GM18870 (cell line): ENCODE results near the gene IGF2BP3.
"Not testable (repeated sequence)": the region's sequence is repeated elsewhere in the genome, so short reads cannot be mapped to it uniquely, and the experiment has no call there.

Source experiments
- ATAC-seq: cut with Tn5 transposase; IDR thresholded peaks from one replicate; pipeline ENCODE4 v1.9.1; 2021; ENCODE audit warnings: moderate library complexity; ENCODE audit not compliant: unreplicated experiment

IGF2BP3 gene

GRCh38 chr7:23343806-23344475 is 126.3 kb downstream of the IGF2BP3 start:
- ATAC-seq = no peak

DNA sequence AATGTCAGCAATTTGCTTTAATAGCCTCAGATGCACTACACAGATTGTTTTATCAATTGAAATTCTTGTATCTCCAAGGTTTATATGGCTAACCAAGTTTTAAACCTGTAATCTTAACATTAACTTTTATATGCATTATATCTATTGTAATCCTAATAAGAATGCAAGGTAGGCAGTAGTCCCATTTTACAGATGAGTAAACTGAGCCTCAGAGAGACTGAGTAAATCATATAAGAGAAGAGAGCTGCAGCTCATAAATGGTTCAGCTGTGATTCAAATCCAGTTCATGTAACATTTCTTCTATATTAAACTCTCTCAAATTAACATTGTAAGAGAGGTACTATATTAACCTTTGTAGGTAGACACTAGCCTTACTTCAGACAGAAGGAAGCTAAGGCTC is 127.2 kb downstream of the IGF2BP3 start:
- ATAC-seq = no peak

DNA sequence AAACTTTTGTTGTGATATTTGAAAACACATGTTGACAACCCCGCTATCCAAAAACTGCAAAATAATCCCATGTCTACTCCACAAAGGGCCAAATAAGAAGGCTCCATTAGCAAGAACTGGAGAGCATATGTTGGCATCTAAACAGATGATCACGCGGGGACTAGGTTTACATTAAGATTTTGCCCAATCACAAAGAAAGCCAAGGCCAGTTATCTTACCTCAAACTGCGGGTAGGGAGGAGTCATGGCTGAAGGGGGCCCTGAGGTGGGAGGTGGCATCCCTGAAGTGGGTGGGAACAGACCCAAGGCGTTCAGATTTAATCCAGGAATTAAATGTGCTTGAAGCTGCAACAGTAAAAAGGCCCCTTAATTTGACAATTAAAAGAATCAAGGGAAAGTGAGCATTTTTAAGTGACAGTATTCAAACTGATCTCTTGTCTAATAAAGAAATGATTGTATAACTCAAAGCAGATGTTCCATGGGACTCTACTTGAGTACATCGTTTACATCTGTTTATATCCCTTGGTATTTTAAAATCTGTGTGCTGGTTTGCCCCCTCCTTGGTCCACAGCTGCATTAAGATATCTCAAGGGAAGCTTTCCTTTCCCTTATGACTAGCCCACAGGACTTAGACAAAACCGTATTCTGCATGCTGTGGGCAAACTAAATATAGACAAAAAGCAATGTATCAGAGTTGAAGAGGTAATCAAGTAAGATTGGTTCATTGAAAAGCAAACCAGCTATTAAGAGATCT is 128.3 kb downstream of the IGF2BP3 start:
- ATAC-seq = no peak

DNA sequence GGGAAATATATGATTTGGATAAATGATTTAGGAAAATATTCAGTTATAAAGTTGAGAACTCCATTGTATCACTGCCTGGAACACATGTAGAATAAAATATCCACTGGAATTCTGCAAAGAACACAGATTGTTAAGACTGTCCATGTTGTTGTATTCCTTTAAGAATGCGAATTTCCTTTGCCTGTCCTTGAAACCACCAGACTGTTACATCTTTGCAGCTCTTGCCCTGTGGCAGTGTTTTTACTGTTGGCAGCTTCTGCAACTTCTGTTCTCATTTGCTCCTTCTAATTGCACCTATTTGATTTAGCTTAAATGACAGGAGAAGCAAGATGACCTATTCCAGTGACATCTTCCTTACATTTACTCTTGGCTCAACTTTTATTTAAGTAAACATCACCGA is 131.4 kb downstream of the IGF2BP3 start:
- no peak for ATAC-seq

DNA sequence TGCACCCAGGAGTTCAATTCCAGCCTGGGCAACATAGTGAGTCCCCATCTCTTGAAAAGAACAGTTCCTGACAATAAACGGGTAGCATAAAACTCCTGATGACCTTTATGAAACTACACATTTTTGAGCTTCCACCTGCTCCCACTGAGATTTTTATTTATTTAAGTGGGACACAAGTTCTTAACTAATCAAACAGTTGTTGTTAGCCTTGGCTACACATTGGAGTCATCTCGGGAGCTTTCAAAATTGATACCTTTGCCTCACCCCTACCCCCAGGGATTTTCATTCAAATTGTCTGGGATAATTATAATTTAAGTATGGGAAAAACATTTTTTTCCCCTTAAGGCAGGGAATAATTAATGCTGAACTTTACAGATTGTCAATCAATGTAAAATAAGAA is 131.9 kb downstream of the IGF2BP3 start:
- ATAC-seq = no peak

GRCh38 chr7:23337374-23337773 is 132.9 kb downstream of the IGF2BP3 start:
- no peak for ATAC-seq

GRCh38 chr7:23336799-23337283 is 133.4 kb downstream of the IGF2BP3 start:
- ATAC-seq = no peak

GRCh38 chr7:23336086-23336485 is 134.2 kb downstream of the IGF2BP3 start:
- no peak for ATAC-seq

DNA sequence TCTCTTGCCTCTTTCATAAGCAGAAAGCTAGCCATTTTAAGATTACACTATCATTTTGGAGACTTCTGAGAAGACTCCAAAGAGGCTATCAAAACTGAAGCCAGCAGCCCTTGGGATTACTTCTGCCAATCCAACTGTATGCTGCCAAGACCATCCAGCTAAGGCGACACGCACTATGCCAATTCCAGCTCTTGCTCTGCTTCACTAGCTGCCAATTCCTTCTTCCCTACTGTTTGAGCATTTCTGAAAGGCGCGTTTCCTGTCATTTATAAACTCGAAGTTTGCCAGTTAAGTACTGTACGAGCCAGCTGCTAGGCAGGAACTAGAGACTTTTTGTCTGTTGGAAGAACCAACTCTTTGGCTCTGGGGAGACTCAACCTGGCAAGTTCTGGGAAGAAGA is 134.7 kb downstream of the IGF2BP3 start:
- no peak for ATAC-seq

DNA sequence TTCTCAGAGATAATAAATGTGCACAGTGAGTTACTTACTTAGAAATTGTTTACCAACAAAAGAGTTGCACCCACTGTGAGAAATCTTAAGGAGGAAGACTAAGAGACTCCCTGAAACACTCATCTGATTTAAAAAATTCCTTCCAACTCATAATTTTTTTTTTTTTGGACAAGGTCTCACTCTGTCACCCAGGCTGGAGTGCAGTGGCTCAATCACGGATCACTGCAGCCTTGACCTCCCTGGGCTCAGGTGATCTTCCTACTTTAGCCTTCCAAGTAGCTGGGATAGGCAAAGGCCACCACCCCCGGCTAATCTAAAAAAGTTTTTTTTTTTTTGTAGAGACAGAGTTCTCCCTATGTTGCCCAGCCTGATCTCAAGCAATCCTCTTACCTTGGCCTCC is 135.2 kb downstream of the IGF2BP3 start:
- ATAC-seq = no peak

- no peak for ATAC-seq
Observed at GRCh38 chr7:23334482-23335056, 135.7 kb downstream of the IGF2BP3 start.

DNA sequence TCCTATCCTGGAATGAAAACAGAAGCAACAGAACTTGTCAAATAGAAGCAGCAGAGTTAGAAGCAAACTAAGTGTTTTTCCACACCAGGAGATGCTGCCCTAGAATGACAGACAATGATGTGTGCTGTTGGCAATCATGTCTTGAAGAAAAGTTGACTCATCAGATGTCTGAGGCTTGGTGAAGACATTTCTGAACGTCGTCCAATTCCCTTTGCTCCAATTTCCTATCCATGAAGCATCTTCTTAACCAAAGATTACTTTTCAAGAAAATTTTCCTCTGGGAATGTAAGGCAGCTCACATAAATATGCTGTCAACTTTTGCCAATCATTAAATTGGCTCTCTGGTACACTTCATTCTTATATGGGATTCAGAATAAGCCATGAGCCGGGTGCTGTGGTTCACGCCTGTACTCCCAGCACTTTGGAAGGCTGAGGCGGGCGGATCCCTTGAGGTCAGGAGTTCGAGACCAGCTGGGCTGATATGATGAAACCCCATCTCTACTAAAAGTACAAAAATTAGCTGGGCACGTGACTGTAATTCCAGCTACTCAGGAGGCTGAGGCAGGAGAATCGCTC is 136.5 kb downstream of the IGF2BP3 start:
- ATAC-seq = no peak

DNA sequence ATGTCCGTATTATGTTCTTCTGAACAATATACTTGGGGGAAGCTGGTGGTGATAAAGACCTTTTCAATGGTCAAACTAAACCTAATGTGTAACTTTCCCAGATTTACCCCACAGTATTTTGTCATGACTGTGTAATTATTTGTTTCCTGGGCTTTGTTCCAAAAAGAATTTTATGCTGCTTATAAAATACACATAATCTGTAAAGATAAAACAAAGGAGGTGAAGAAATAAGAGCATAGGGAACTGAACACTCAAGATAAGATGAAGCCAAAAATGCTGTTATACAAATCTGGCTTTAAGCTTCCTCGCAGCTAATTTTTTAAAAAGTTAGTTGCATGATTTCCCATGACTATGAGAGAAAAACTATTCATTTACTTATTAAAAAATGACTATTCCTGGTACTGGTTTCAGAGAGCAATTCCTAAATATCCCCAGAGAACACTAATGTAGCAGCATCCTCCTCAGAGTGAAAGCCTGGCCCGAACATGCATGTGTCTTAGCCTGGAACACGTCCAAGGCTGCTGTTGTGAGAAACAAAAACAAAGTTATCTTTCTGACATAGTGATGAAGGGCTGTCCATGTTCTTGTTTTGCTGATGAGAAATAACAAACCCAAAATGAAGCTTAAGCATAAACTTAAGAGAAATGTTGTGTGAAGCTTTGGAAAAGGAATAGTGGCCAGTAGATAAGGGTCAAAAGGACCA is 137.2 kb downstream of the IGF2BP3 start:
- ATAC-seq = no peak

- no peak for ATAC-seq
Observed at GRCh38 chr7:23332193-23332592, 138.1 kb downstream of the IGF2BP3 start.

GRCh38 chr7:23331132-23331531 is 139.2 kb downstream of the IGF2BP3 start:
- no peak for ATAC-seq

- ATAC-seq = no peak
Observed at GRCh38 chr7:23315366-23315765, 154.9 kb downstream of the IGF2BP3 start.

GRCh38 chr7:23312141-23312540 is 158.2 kb downstream of the IGF2BP3 start:
- not testable (repeated sequence) for ATAC-seq

DNA sequence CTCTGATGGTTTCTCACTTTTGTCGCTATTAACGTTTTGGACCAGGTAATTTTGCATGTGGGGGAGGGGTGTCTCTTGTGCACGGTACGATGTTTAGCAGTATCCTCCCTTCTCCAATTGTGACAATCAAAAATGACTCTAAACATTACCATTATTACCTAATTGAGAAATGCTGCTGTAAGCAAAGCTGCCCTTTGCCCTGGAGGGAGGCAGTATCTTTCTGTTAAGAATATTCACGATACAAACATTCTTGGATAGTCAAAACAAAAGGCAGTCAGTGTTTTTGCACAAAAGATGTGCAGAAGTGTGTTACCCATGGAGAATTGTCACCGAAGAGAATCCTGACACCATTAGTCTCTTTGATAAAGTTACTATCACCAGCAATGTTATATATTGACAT is 161.5 kb downstream of the IGF2BP3 start:
- ATAC-seq = no peak

DNA sequence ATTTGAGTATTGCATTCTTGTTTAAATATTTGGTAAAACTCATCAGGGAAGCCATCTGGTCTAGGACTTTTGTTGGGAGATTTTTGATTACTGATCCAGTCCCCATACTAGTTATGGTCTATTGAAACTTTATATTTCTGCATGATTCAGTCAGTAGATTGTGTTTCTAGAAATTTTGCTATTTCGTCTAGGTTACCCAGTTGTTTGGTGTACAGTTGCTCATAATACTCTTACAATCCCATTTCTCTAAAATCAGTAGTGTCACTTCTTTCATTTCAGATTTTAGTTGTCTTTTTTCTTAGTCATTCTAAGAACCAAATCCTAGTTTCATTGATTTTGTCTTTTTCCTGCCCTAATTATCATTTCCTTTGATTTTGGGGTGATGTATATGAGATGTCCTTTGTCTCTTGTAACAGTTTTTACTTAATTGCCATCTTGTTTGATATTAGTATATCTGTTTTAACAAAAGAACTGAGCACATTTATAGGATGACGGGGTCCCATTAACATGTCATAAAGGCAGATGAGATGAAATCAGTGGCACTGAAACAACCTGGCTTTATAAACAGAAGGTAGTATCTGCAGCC is 163.3 kb downstream of the IGF2BP3 start:
- no peak for ATAC-seq

DNA sequence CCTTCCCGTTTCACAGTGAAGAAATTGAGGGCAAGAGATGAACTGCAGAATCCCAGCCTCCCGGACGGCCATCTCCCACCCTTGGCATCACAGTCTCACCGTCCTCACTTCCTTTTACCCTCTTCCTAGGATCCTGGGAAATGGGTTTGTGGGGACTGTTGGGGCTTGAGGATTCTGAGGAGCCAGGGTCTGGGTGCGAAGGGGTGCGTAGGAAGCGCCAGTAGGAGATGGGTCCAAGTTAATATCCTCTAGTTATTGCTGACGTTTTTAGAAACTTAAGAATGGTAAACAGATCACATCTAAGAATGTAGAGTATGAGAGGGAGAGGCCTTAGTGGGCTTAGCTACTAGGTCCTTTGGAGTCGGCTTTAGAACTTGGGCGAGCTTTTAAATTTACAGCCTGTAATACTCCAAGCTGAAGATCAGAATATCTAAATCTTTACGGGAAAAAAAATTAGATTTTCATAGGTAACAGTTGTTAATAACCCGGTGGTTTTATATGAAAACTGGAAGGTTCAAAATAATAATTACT is 170.5 kb downstream of the IGF2BP3 start:
- ATAC-seq = no peak
